PC-3 (cell line): ENCODE results near the gene CCDC85B. TPM values are rescaled to one million over a fixed set of nuclear protein-coding genes. Genes with fewer than 3 reads are reported as not detected.

Experiments used
- ATAC-seq: fragments of 200-7000 bp; cut with Tn5 transposase; 2 replicates; pipeline ENCODE4 v1.9.1; 2020; ENCODE audit warnings: mild to moderate bottlenecking, moderate library complexity
- BruUV-seq: library from RNA; stranded (reverse); fragments of 400-500 nt; replicated peaks from 2 replicates; lab custom pipeline; 2021; lab: Mats Ljungman, UMichigan
- CTCF ChIA-PET: fragments of 300-600 bp; sonication (Branson Sonifier 250); formaldehyde crosslinking; loops from one replicate; lab custom pipeline; 2022; ENCODE audit warnings: antibody characterized with exemption; lab: Charles Lee
- POLR2A ChIA-PET: fragments of 300-600 bp; sonication (Branson Sonifier 250); formaldehyde crosslinking; loops from one replicate; lab custom pipeline; 2022; ENCODE audit warnings: antibody characterized with exemption; ENCODE audit not compliant: unreplicated experiment; lab: Charles Lee
- DNase-seq: peaks from one replicate; pipeline ENCODE4 v3.0.0-alpha.2; 2015
- H2AFZ ChIP-seq: fragments of 300-600 bp; sonication (generic); 2 replicates; pipeline ENCODE4 v1.6.0; 2016; ENCODE audit warnings: antibody characterized with exemption, low read length
- H3F3A ChIP-seq: fragments of 300-600 bp; sonication (generic); one replicate; pipeline ENCODE4 v1.6.0; 2017; ENCODE audit warnings: antibody characterized with exemption, low read length, control low read depth, mild to moderate bottlenecking; ENCODE audit not compliant: unreplicated experiment
- H3K27ac ChIP-seq: fragments of 300-600 bp; sonication (generic); 2 replicates; pipeline ENCODE4 v1.5.1; 2016; ENCODE audit warnings: mild to moderate bottlenecking, low read length
- H3K27me3 ChIP-seq: fragments of 300-600 bp; sonication (generic); 2 replicates; pipeline ENCODE4 v1.6.1; 2016; ENCODE audit warnings: low read length, mixed read lengths
- H3K36me3 ChIP-seq: fragments of 300-600 bp; sonication (generic); 2 replicates; pipeline ENCODE4 v1.6.1; 2016; ENCODE audit warnings: low read depth, mixed run types, low read length, mixed read lengths
- H3K4me1 ChIP-seq: fragments of 300-600 bp; sonication (generic); 2 replicates; pipeline ENCODE4 v1.5.1; 2016; ENCODE audit warnings: low read length; ENCODE audit not compliant: insufficient read depth
- H3K4me2 ChIP-seq: fragments of 300-600 bp; sonication (generic); 2 replicates; pipeline ENCODE4 v1.6.0; 2016; ENCODE audit warnings: low read length
- H3K4me3 ChIP-seq: fragments of 300-600 bp; sonication (generic); 2 replicates; pipeline ENCODE4 v1.5.1; 2016; ENCODE audit warnings: mild to moderate bottlenecking, low read length, mixed read lengths
- H3K79me2 ChIP-seq: fragments of 300-600 bp; sonication (generic); 2 replicates; pipeline ENCODE4 v1.6.1; 2017; ENCODE audit warnings: low read length, mixed read lengths
- H3K9ac ChIP-seq: fragments of 300-600 bp; sonication (generic); 2 replicates; pipeline ENCODE4 v1.6.0; 2016; ENCODE audit warnings: mild to moderate bottlenecking, low read length
- H3K9me2 ChIP-seq: fragments of 300-600 bp; sonication (generic); replicated peaks from 2 replicates; pipeline ENCODE4 v1.6.1; 2016; ENCODE audit warnings: mixed run types, low read length, mixed read lengths
- H3K9me3 ChIP-seq: fragments of 300-600 bp; sonication (generic); 2 replicates; pipeline ENCODE4 v1.6.1; 2016; ENCODE audit warnings: low read length, mixed read lengths
- H4K20me1 ChIP-seq: fragments of 300-600 bp; sonication (generic); 2 replicates; pipeline ENCODE4 v1.6.1; 2016; ENCODE audit warnings: low read length, mixed read lengths
- EZH2 ChIP-seq: fragments of 300-600 bp; sonication (generic); IDR thresholded peaks from one replicate; pipeline ENCODE4 v1.6.1; 2017; ENCODE audit warnings: antibody characterized with exemption, mild to moderate bottlenecking, low read length; ENCODE audit not compliant: unreplicated experiment
- EZH2phosphoT487 ChIP-seq: fragments of 300-600 bp; sonication (generic); IDR thresholded peaks from 2 replicates; pipeline ENCODE4 v1.6.1; 2018; ENCODE audit warnings: mild to moderate bottlenecking, antibody characterized with exemption, low read length, borderline replicate concordance
- intact Hi-C: fragments of 100-400 bp; cut with micrococcal nuclease; formaldehyde crosslinking; loops from 2 replicates; pipeline ENCODE4 v1.9.0; 2023
- total RNA-seq: library from RNA; depleted of rRNA; stranded (reverse); fragments of >200 nt; gene quantifications from 2 replicates; pipeline ENCODE4 v1.2.3, GENCODE V29; 2014
- TF ChIP-seq, protein P1 (sequence below): fragments of 300-600 bp; sonication (generic); conservative IDR thresholded peaks from 2 replicates; pipeline ENCODE4 v1.5.1; 2017; ENCODE audit warnings: antibody characterized with exemption, low read depth, mild to moderate bottlenecking, low read length

Gene CCDC85B
- total RNA-seq, 1 experiment from 2014 or later, result 207 TPM

- POLR2A ChIA-PET, result interaction anchor here (0.6 to 1.0 kb wide), 4 partner anchors 9 to 13 kb away, joined by 3 to 5 read pairs (median 3); no protein-coding TSS in a partner anchor
- H3K4me3 ChIP-seq, result no peak overlapping the region
These were observed 12.6 kb downstream of the CCDC85B start for GRCh38 chr11:65903068-65903481.

GRCh38 chr11:65903715-65904114 lies 13.2 kb downstream of the CCDC85B start:
- intact Hi-C loops, result no loop called here
- Histone ChIP-seq H2AFZ (no peak overlapping the region), H3K9ac (peak overlapping the region; percentile 28), H3K36me3 (peaks cover 12% of the 10 kb centered on the region), H3K9me3 (no peaks in the 10 kb centered on the region), H3K27me3 (no peaks in the 10 kb centered on the region), H3F3A (peaks cover 4% of the 10 kb centered on the region), H4K20me1 (peaks cover 11% of the 10 kb centered on the region), H3K27ac (peak overlapping the region; percentile 87), H3K4me3 (no peak overlapping the region), H3K79me2 (peaks cover 63% of the 10 kb centered on the region), H3K4me1 (peaks cover 48% of the 10 kb centered on the region), H3K9me2 (no peaks in the 10 kb centered on the region), H3K4me2 (peak overlapping the region; percentile 62)
- ChIA-PET CTCF (interaction anchor here (1.3 kb wide), 1 partner anchor 15 kb away, joined by 17 read pairs; the partner anchor contains the start of gene FIBP), POLR2A (interaction anchor here (1.0 kb wide), 1 partner anchor 12 kb away, joined by 3 read pairs; no protein-coding TSS in a partner anchor)
- ATAC-seq (no peak), DNase-seq (no peak)
- no TSS peak for BruUV-seq
- no peak for TF ChIP-seq EZH2phosphoT487
- no peak for TF ChIP-seq EZH2
- TF ChIP-seq, protein P1, sequence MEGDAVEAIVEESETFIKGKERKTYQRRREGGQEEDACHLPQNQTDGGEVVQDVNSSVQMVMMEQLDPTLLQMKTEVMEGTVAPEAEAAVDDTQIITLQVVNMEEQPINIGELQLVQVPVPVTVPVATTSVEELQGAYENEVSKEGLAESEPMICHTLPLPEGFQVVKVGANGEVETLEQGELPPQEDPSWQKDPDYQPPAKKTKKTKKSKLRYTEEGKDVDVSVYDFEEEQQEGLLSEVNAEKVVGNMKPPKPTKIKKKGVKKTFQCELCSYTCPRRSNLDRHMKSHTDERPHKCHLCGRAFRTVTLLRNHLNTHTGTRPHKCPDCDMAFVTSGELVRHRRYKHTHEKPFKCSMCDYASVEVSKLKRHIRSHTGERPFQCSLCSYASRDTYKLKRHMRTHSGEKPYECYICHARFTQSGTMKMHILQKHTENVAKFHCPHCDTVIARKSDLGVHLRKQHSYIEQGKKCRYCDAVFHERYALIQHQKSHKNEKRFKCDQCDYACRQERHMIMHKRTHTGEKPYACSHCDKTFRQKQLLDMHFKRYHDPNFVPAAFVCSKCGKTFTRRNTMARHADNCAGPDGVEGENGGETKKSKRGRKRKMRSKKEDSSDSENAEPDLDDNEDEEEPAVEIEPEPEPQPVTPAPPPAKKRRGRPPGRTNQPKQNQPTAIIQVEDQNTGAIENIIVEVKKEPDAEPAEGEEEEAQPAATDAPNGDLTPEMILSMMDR, result no peak

More at GRCh38 chr11:65903068-65903481, 12.6 kb downstream of the CCDC85B start:
- H3K4me2 ChIP-seq, result peak overlapping the region; percentile 62
- no peak for TF ChIP-seq EZH2phosphoT487
- TF ChIP-seq, protein P1, result no peak
- no peak for TF ChIP-seq EZH2
- H2AFZ ChIP-seq, result no peak overlapping the region
- no peaks in the 10 kb centered on the region for H3K27me3 ChIP-seq
- intact Hi-C loops, result no loop called here
- H3K27ac ChIP-seq, result peak overlapping the region; percentile 87
- peaks cover 17% of the 10 kb centered on the region for H4K20me1 ChIP-seq
- H3K4me1 ChIP-seq, result peaks cover 45% of the 10 kb centered on the region
- H3K36me3 ChIP-seq, result peaks cover 18% of the 10 kb centered on the region
- peak overlapping the region; percentile 28 for H3K9ac ChIP-seq
- CTCF ChIA-PET, result interaction anchor here (1.3 kb wide), 1 partner anchor 15 kb away, joined by 17 read pairs; the partner anchor contains the start of gene FIBP
- H3F3A ChIP-seq, result peaks cover 6% of the 10 kb centered on the region
- peak; percentile 50 for ATAC-seq
- peak; percentile 96 for DNase-seq
- BruUV-seq, result no TSS peak
- no peaks in the 10 kb centered on the region for H3K9me3 ChIP-seq
- no peaks in the 10 kb centered on the region for H3K9me2 ChIP-seq
- peaks cover 65% of the 10 kb centered on the region for H3K79me2 ChIP-seq

DNA sequence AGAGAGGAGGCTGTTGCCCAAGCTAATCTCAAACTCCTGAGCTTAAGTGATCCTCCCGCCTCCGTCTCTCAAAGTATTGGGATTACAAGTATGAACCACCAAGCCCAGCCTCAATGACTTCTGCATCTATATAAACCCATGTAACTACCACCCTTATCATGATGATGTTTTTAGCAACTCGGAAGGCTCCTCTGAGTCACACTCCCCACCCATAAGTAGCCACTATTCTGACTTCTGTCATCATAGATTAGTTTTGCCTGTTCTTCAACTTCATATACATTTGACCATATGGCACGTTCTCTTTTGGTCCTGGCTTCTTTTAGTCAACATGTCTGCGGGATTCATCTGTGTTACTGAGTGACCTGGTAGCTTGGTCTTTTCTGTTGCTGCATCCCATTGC lies 16.1 kb downstream of the CCDC85B start:
- Histone ChIP-seq H3K27ac (no peak overlapping the region), H3K79me2 (peaks cover 55% of the 10 kb centered on the region), H3K36me3 (no peaks in the 10 kb centered on the region), H3F3A (no peaks in the 10 kb centered on the region), H4K20me1 (no peaks in the 10 kb centered on the region), H2AFZ (no peak overlapping the region), H3K9ac (no peak overlapping the region), H3K9me2 (no peaks in the 10 kb centered on the region), H3K4me3 (no peak overlapping the region), H3K4me2 (peak overlapping the region; percentile 9; the same call in 1 of the 2 replicates), H3K9me3 (no peaks in the 10 kb centered on the region), H3K4me1 (peaks cover 65% of the 10 kb centered on the region), H3K27me3 (no peaks in the 10 kb centered on the region)
- DNase-seq (peak; percentile 54), ATAC-seq (no peak)
- no peak for TF ChIP-seq EZH2
- no TSS peak for BruUV-seq
- ChIA-PET POLR2A (no interaction called here), CTCF (interaction anchor here (0.6 kb wide), 1 partner anchor 18 kb away, joined by 4 read pairs; the partner anchor contains the start of gene FIBP)
- intact Hi-C loops, result no loop called here
